ENCODE measurements around the gene C1QTNF8.

C1QTNF8 gene

GRCh38 chr16:1126586-1126985 is 30.5 kb upstream of the C1QTNF8 start:
- no peak for DNase-seq

- no peak for DNase-seq
These were observed 30.0 kb upstream of the C1QTNF8 start for GRCh38 chr16:1126044-1126443.

- peak; percentile 97 for DNase-seq
These were observed 29.4 kb upstream of the C1QTNF8 start for GRCh38 chr16:1125471-1125870.

GRCh38 chr16:1124795-1125194 is 28.8 kb upstream of the C1QTNF8 start:
- no peak for DNase-seq

GRCh38 chr16:1124291-1124690 is 28.2 kb upstream of the C1QTNF8 start:
- DNase-seq: no peak

GRCh38 chr16:1123525-1124230 is 27.6 kb upstream of the C1QTNF8 start:
- DNase-seq: peak; percentile 52

GRCh38 chr16:1122398-1122765 is 26.3 kb upstream of the C1QTNF8 start:
- DNase-seq: no peak

GRCh38 chr16:1121601-1122397 is 25.8 kb upstream of the C1QTNF8 start:
- DNase-seq: no peak

- no peak for DNase-seq
These were observed 25.0 kb upstream of the C1QTNF8 start for GRCh38 chr16:1121009-1121408.

GRCh38 chr16:1120577-1120941 is 24.5 kb upstream of the C1QTNF8 start:
- no peak for DNase-seq

GRCh38 chr16:1119766-1120576 is 23.9 kb upstream of the C1QTNF8 start:
- DNase-seq: no peak

- DNase-seq: no peak
These were observed 23.1 kb upstream of the C1QTNF8 start for GRCh38 chr16:1119129-1119528.

- no peak for DNase-seq
These were observed 21.9 kb upstream of the C1QTNF8 start for GRCh38 chr16:1117926-1118325.

- no peak for DNase-seq
These were observed 21.3 kb upstream of the C1QTNF8 start for GRCh38 chr16:1117176-1117900.

- no peak for DNase-seq
These were observed 20.6 kb upstream of the C1QTNF8 start for GRCh38 chr16:1116693-1117077.

GRCh38 chr16:1113889-1114526 is 18.0 kb upstream of the C1QTNF8 start:
- no peak for DNase-seq

- DNase-seq: no peak
These were observed 17.4 kb upstream of the C1QTNF8 start for GRCh38 chr16:1113489-1113888.

- DNase-seq: no peak
These were observed 16.6 kb upstream of the C1QTNF8 start for GRCh38 chr16:1112506-1113184.

- no peak for DNase-seq
These were observed 13.6 kb upstream of the C1QTNF8 start for GRCh38 chr16:1109648-1110047.

GRCh38 chr16:1108299-1109252 is 12.5 kb upstream of the C1QTNF8 start:
- DNase-seq: peak; percentile 94

- DNase-seq: no peak
These were observed 11.7 kb upstream of the C1QTNF8 start for GRCh38 chr16:1107731-1108130.

All from NCI-H69 (cell line).